Fibroblast of lung (primary cell): ENCODE data around the gene NEO1. TPM values are rescaled to one million over a fixed set of nuclear protein-coding genes. Genes with fewer than 3 reads are reported as not detected.
A peak's percentile ranks its signal among the peaks of the same experiment; 100 is the strongest.

ENCODE experiments used
- DNase-seq, 2 donors: peaks; one replicate each; pipeline versions ENCODE4 v3.0.0 to v3.0.0-alpha.2; 2010; ENCODE audit warnings: low read depth in 2 of 2
- H2AFZ ChIP-seq: 2 replicates; pipeline ENCODE4 v1.5.1; 2012; ENCODE audit warnings: low read length, control low read depth, inconsistent platforms
- H3K27ac ChIP-seq: 2 replicates; pipeline ENCODE4 v1.5.1; 2011; ENCODE audit warnings: low read length, control low read depth; ENCODE audit not compliant: insufficient read depth
- H3K27me3 ChIP-seq: 2 replicates; pipeline ENCODE4 v1.5.1; 2011; ENCODE audit warnings: mild to moderate bottlenecking, low read length; ENCODE audit not compliant: control insufficient read depth, insufficient read depth
- H3K36me3 ChIP-seq: 2 replicates; pipeline ENCODE4 v1.5.1; 2011; ENCODE audit warnings: low read length; ENCODE audit not compliant: control insufficient read depth, insufficient read depth
- H3K4me1 ChIP-seq: 2 replicates; pipeline ENCODE4 v1.5.1; 2011; ENCODE audit warnings: low read length; ENCODE audit not compliant: control insufficient read depth, insufficient read depth; ENCODE audit errors: extremely low read depth
- H3K4me2 ChIP-seq: 2 replicates; pipeline ENCODE4 v1.5.1; 2011; ENCODE audit warnings: low read length, control low read depth; ENCODE audit not compliant: insufficient read depth; ENCODE audit errors: extremely low read depth
- H3K4me3 ChIP-seq, 4 experiments: fragments of 200-600 bp in 1 of 4; sonication (generic) in 1 of 4; replicated peaks in 1 of 4; 2 replicates each; pipeline ENCODE4 v1.5.1; 2011 to 2016; ENCODE audit warnings: low read length in 4 of 4, low read depth in 3 of 4, mild to moderate bottlenecking in 3 of 4, control low read depth in 2 of 4, inconsistent platforms in 1 of 4, mixed read lengths in 1 of 4; ENCODE audit not compliant: insufficient read depth in 1 of 4; ENCODE audit errors: control extremely low read depth in 1 of 4
- H3K79me2 ChIP-seq: 2 replicates; pipeline ENCODE4 v1.5.1; 2012; ENCODE audit warnings: mild to moderate bottlenecking, low read length, inconsistent platforms; ENCODE audit not compliant: control insufficient read depth, insufficient read depth
- H3K9ac ChIP-seq: 2 replicates; pipeline ENCODE4 v1.5.1; 2011; ENCODE audit warnings: mild to moderate bottlenecking, low read length, control low read depth; ENCODE audit not compliant: insufficient read depth
- H3K9me3 ChIP-seq: 2 replicates; pipeline ENCODE4 v1.5.1; 2012; ENCODE audit warnings: low read depth, low read length; ENCODE audit not compliant: control insufficient read depth, insufficient read depth
- H4K20me1 ChIP-seq: 2 replicates; pipeline ENCODE4 v1.5.1; 2011; ENCODE audit warnings: low read length; ENCODE audit not compliant: control insufficient read depth, insufficient read depth; ENCODE audit errors: extremely low read depth
- EZH2 ChIP-seq: IDR thresholded peaks from 2 replicates; pipeline ENCODE4 v1.5.1; 2012; ENCODE audit warnings: low read length, control low read depth, mild to moderate bottlenecking; ENCODE audit errors: missing control alignments
- polyA plus RNA-seq, 2 donors: library from polyadenylated mRNA; depleted of rRNA in 1 of 2; stranded (reverse) in 1 of 2; unstranded in 1 of 2; fragments of >200 nt; gene quantifications; 2 replicates each; pipeline ENCODE4 v1.2.1, GENCODE V29; 2011 to 2012; ENCODE audit warnings: missing spikeins in 1 of 2
- total RNA-seq: library from RNA; depleted of rRNA; stranded (reverse); fragments of >200 nt; gene quantifications from 2 replicates; pipeline ENCODE4 v1.2.1, GENCODE V29; 2014
- TF ChIP-seq, protein P1 (sequence below), 2 donors: IDR thresholded peaks in 1 of 2; conservative IDR thresholded peaks in 1 of 2; 1 replicate in 1 of 2; 2 replicates in 1 of 2; pipeline ENCODE4 v1.5.1; 2011 to 2012; ENCODE audit warnings: low read length in 2 of 2, control low read depth in 1 of 2, inconsistent platforms in 1 of 2, low read depth in 1 of 2, mild to moderate bottlenecking in 1 of 2

The NEO1 gene
- total and polyA plus RNA-seq, 2 donors (not counting 1 experiment from before 2014, with no cell fraction given) = 6.2 to 19.3 TPM

- H3K36me3 ChIP-seq = no peaks in the 10 kb centered on the region
- no peak overlapping the region for H3K4me2 ChIP-seq
- no peaks in the 10 kb centered on the region for H3K9me3 ChIP-seq
- no peak overlapping the region for H3K27ac ChIP-seq
- H3K9ac ChIP-seq = no peak overlapping the region
- H3K27me3 ChIP-seq = no peaks in the 10 kb centered on the region
- H3K4me1 ChIP-seq = no peaks in the 10 kb centered on the region
- TF ChIP-seq EZH2 = no peak
- TF ChIP-seq, protein P1, sequence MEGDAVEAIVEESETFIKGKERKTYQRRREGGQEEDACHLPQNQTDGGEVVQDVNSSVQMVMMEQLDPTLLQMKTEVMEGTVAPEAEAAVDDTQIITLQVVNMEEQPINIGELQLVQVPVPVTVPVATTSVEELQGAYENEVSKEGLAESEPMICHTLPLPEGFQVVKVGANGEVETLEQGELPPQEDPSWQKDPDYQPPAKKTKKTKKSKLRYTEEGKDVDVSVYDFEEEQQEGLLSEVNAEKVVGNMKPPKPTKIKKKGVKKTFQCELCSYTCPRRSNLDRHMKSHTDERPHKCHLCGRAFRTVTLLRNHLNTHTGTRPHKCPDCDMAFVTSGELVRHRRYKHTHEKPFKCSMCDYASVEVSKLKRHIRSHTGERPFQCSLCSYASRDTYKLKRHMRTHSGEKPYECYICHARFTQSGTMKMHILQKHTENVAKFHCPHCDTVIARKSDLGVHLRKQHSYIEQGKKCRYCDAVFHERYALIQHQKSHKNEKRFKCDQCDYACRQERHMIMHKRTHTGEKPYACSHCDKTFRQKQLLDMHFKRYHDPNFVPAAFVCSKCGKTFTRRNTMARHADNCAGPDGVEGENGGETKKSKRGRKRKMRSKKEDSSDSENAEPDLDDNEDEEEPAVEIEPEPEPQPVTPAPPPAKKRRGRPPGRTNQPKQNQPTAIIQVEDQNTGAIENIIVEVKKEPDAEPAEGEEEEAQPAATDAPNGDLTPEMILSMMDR (conservative IDR thresholded peaks at IDR 0.05 in 1 of 2, IDR thresholded peaks at IDR 0.05 in 1 of 2; ENCODE audit: low read depth in 1 of 2, low read length in 2 of 2) = peak; percentile 87 to 91
- peak; percentile 46 to 70 for DNase-seq
- no peaks in the 10 kb centered on the region for H4K20me1 ChIP-seq
- H2AFZ ChIP-seq = no peak overlapping the region
- no peak overlapping the region for H3K4me3 ChIP-seq
- no peaks in the 10 kb centered on the region for H3K79me2 ChIP-seq
These were observed 188.7 kb downstream of the NEO1 start for GRCh38 chr15:73240866-73241499.

GRCh38 chr15:73244333-73244732 is 192.1 kb downstream of the NEO1 start:
- Histone ChIP-seq H3K9me3 (no peaks in the 10 kb centered on the region), H3K4me2 (no peak overlapping the region), H3K27ac (no peak overlapping the region), H3K4me3 (no peak overlapping the region), H3K36me3 (no peaks in the 10 kb centered on the region), H3K27me3 (no peaks in the 10 kb centered on the region), H3K79me2 (no peaks in the 10 kb centered on the region), H4K20me1 (no peaks in the 10 kb centered on the region), H3K9ac (no peak overlapping the region), H3K4me1 (no peaks in the 10 kb centered on the region), H2AFZ (no peak overlapping the region)
- TF ChIP-seq EZH2 = no peak
- TF ChIP-seq, protein P1 (conservative IDR thresholded peaks at IDR 0.05 in 1 of 2, IDR thresholded peaks at IDR 0.05 in 1 of 2; ENCODE audit: low read depth in 1 of 2, low read length in 2 of 2) = peak in 1 of 2 donors; percentile 6
- DNase-seq = no peak

DNA sequence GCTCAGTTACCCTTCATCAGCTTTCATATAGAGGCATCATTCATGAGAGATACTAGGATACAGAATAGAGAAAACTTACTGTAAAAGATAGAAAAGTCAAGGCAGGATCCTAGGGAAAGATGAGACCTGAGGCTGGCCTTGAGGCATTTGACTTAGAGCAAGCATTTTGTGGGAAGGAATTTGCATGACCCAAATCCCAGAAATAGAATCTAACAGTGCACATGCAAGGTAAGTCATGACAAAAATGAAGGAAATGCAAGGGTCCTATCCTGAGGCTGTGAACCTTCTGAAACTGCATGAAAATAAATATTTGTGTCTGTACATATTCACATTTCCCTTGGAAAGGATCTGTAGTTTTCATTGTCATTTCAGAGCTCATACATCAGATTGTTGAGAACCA is 194.2 kb downstream of the NEO1 start:
- Histone ChIP-seq H3K9ac (no peak overlapping the region), H3K79me2 (no peaks in the 10 kb centered on the region), H3K4me3 (no peak overlapping the region), H3K36me3 (no peaks in the 10 kb centered on the region), H2AFZ (no peak overlapping the region), H4K20me1 (no peaks in the 10 kb centered on the region), H3K9me3 (no peaks in the 10 kb centered on the region), H3K27me3 (no peaks in the 10 kb centered on the region), H3K4me2 (no peak overlapping the region), H3K4me1 (no peaks in the 10 kb centered on the region), H3K27ac (no peak overlapping the region)
- TF ChIP-seq, protein P1 (conservative IDR thresholded peaks at IDR 0.05 in 1 of 2, IDR thresholded peaks at IDR 0.05 in 1 of 2; ENCODE audit: low read depth in 1 of 2, low read length in 2 of 2) = no peak
- TF ChIP-seq EZH2 = no peak
- no peak for DNase-seq
